IMR-90 (cell line): ENCODE data around the gene ZNF362.

Source experiments
- BHLHE40 ChIP-seq: fragments of 150-350 bp; IDR thresholded peaks from 2 replicates; pipeline ENCODE4 v1.6.1; 2016; ENCODE audit warnings: mild to moderate bottlenecking, low read depth, low read length
- CEBPB ChIP-seq: IDR thresholded peaks from 2 replicates; pipeline ENCODE4 v1.6.1; 2012; ENCODE audit warnings: low read depth, low read length, improper control_type of control experiment
- CHD1 ChIP-seq: IDR thresholded peaks from 2 replicates; pipeline ENCODE4 v1.6.1; 2012; ENCODE audit warnings: low read depth, low read length, improper control_type of control experiment
- CTCF ChIP-seq: conservative IDR thresholded peaks from 2 replicates; pipeline ENCODE4 v1.5.1; 2012; ENCODE audit warnings: mild to moderate bottlenecking, low read depth, low read length, improper control_type of control experiment
- FOS ChIP-seq: fragments of 150-350 bp; IDR thresholded peaks from 2 replicates; pipeline ENCODE4 v1.6.1; 2016; ENCODE audit warnings: low read depth, low read length
- MAFK ChIP-seq: IDR thresholded peaks from 2 replicates; pipeline ENCODE4 v1.6.1; 2012; ENCODE audit warnings: low read depth, low read length, improper control_type of control experiment
- MXI1 ChIP-seq: IDR thresholded peaks from 2 replicates; pipeline ENCODE4 v1.6.1; 2012; ENCODE audit warnings: low read depth, mild to moderate bottlenecking, low read length, moderate library complexity, borderline replicate concordance
- NFE2L2 ChIP-seq: fragments of 150-350 bp; IDR thresholded peaks from 2 replicates; pipeline ENCODE4 v1.6.1; 2016; ENCODE audit warnings: low read depth, mild to moderate bottlenecking, low read length
- POLR2A ChIP-seq: IDR thresholded peaks from 2 replicates; pipeline ENCODE4 v1.6.1; 2012; ENCODE audit warnings: mild to moderate bottlenecking, low read depth, low read length
- RAD21 ChIP-seq: IDR thresholded peaks from 2 replicates; pipeline ENCODE4 v1.6.1; 2012; ENCODE audit warnings: low read length, improper control_type of control experiment
- RCOR1 ChIP-seq: IDR thresholded peaks from 2 replicates; pipeline ENCODE4 v1.6.1; 2012; ENCODE audit warnings: mild to moderate bottlenecking, low read length, improper control_type of control experiment; ENCODE audit not compliant: insufficient replicate concordance
- RFX5 ChIP-seq: IDR thresholded peaks from 2 replicates; pipeline ENCODE4 v1.8.0; 2012; ENCODE audit warnings: low read depth, mild to moderate bottlenecking, low read length, moderate library complexity
- USF2 ChIP-seq: fragments of 150-350 bp; IDR thresholded peaks from 2 replicates; pipeline ENCODE4 v1.6.1; 2017; ENCODE audit warnings: mild to moderate bottlenecking, antibody characterized with exemption, low read length, low read depth

GRCh38 chr1:33270808-33271465 lies 14.6 kb downstream of the ZNF362 start:
- TF ChIP-seq RFX5 (no peak), CTCF (no peak), CEBPB (no peak), CHD1 (no peak), NFE2L2 (no peak), BHLHE40 (no peak), MAFK (no peak), FOS (no peak), RCOR1 (no peak), POLR2A (no peak), MXI1 (no peak), USF2 (no peak), RAD21 (no peak)
